ENCODE measurements around the gene AGL. TPM values are rescaled to one million over a fixed set of nuclear protein-coding genes. Genes with fewer than 3 reads are reported as not detected.

AGL gene
- total and polyA plus RNA-seq, 10 of the 15 experiments (the other 5 are each of a cell fraction or from before 2014, with no cell fraction given): 5.6 to 21.6 (median 13.7) TPM

GRCh38 chr1:99852648-99853047 lies 2.5 kb downstream of the AGL start (continued):
- TF ChIP-seq E2F8 (IDR thresholded peaks at IDR 0.05; ENCODE audit: low read depth, partially characterized antibody): no peak
- no peak for TF ChIP-seq JUNB (IDR thresholded peaks at IDR 0.05)
- no peak for TF ChIP-seq ATF7 (IDR thresholded peaks at IDR 0.05; ENCODE audit: low read depth)
- TF ChIP-seq RUNX3 (IDR thresholded peaks at IDR 0.05; ENCODE audit: low read length): no peak

DNA sequence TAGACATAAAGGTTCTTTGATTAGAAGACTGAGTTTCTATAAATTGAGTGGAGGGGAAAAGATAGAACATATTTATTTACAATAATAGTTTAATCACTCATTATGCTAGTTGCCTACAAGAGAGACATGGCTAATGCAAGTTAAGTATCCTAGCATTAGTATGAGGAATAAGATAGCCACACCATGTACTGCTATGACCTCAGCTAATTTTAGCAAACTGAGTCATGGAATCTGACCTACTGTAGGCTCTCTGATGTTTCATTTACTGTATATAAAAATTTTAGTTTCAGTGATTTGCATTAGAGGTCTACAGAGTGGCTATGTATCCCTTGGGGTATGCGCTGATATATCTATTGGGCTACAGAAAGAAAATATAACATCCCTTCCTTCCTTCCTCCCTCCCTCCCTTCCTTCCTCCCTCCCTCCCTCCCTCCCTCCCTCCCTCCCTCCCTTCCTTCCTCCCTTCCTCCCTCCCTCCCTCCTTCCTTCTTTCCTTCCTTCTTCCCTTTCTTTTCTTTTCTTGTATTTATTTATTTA lies 5.8 kb downstream of the AGL start:
- in situ Hi-C loops (cut with MboI): no loop called here
- H4K20me1 ChIP-seq (ENCODE audit: control insufficient read depth, insufficient read depth): no peaks in the 10 kb centered on the region
- no peak for DNase-seq (ENCODE audit: low read depth, low spot score)
- H3K36me3 ChIP-seq (ENCODE audit: control insufficient read depth in 2 of 2, insufficient read depth in 2 of 2, low read length in 1 of 2): peaks cover 0 to 6% of the 10 kb centered on the region in 2 experiments; a peak in 2 of 4 replicates
- ChIA-PET CTCF (no interaction called here), RAD21 (ENCODE audit: unreplicated experiment) (no interaction called here), POLR2A (no interaction called here), SMC1A (ENCODE audit: uncharacterized antibody, unreplicated experiment) (no interaction called here)
- H3K27me3 ChIP-seq (replicated peaks in 1 of 2; ENCODE audit: control insufficient read depth in 2 of 2, insufficient read depth in 2 of 2, low read length in 1 of 2): no peaks in the 10 kb centered on the region
- TF ChIP-seq ASH2L (IDR thresholded peaks at IDR 0.05; ENCODE audit: borderline replicate concordance, low read depth) (no peak), ZNF622 (IDR thresholded peaks at IDR 0.05) (no peak), STAT1 (conservative IDR thresholded peaks at IDR 0.05) (no peak), MXI1 (IDR thresholded peaks at IDR 0.05; ENCODE audit: low read depth, low read length) (no peak), JUNB (IDR thresholded peaks at IDR 0.05) (no peak), RELB (IDR thresholded peaks at IDR 0.05; ENCODE audit: low read depth) (no peak), RAD51 (IDR thresholded peaks at IDR 0.05) (no peak), ATF7 (IDR thresholded peaks at IDR 0.05; ENCODE audit: low read depth) (no peak), NFIC (IDR thresholded peaks at IDR 0.05; ENCODE audit: low read depth, low read length) (no peak)
- TF ChIP-seq, protein P1, sequence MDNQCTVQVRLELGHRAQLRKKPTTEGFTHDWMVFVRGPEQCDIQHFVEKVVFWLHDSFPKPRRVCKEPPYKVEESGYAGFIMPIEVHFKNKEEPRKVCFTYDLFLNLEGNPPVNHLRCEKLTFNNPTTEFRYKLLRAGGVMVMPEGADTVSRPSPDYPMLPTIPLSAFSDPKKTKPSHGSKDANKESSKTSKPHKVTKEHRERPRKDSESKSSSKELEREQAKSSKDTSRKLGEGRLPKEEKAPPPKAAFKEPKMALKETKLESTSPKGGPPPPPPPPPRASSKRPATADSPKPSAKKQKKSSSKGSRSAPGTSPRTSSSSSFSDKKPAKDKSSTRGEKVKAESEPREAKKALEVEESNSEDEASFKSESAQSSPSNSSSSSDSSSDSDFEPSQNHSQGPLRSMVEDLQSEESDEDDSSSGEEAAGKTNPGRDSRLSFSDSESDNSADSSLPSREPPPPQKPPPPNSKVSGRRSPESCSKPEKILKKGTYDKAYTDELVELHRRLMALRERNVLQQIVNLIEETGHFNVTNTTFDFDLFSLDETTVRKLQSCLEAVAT (IDR thresholded peaks at IDR 0.05): no peak
- no peak overlapping the region for H3K27ac ChIP-seq (ENCODE audit: control insufficient read depth, insufficient read depth)
- H2AFZ ChIP-seq (ENCODE audit: control insufficient read depth, low read depth, low read length): no peak overlapping the region
- no peaks in the 10 kb centered on the region; the same call in 1 of the 3 replicates for H3K9me3 ChIP-seq (replicated peaks; ENCODE audit: control insufficient read depth, insufficient read depth, low read length)
- intact Hi-C loops (cut with micrococcal nuclease; ENCODE audit: unreplicated experiment): no loop called here
- 83% methylated on average over 1 of the region's 1 CpG for WGBS (ENCODE audit: insufficient coverage, insufficient replicate concordance, low lambda C conversion rate, missing lambda C conversion rate)
- no peak for FAIRE-seq
- H3K9ac ChIP-seq (ENCODE audit: control insufficient read depth, insufficient read depth, low read length): no peak overlapping the region
- peaks cover 1% of the 10 kb centered on the region for H3K79me2 ChIP-seq (ENCODE audit: control insufficient read depth, insufficient read depth, low read length)
- ATAC-seq: no peak
- H3K4me2 ChIP-seq (ENCODE audit: control insufficient read depth, insufficient read depth): no peak overlapping the region
- no peak overlapping the region for H3K4me3 ChIP-seq
- no peaks in the 10 kb centered on the region for H3K4me1 ChIP-seq (ENCODE audit: control insufficient read depth, insufficient read depth, low read length)
- BruUV-seq (replicated peaks): no TSS peak

All from GM12878 (cell line).